LNCaP clone FGC (cell line): ENCODE measurements around the gene RIN3.

ENCODE experiments used
- DNase-seq: peaks from one replicate; pipeline ENCODE4 v3.0.0-alpha.2; 2011; ENCODE audit warnings: low read depth
- H3K4me3 ChIP-seq: 2 replicates; pipeline ENCODE4 v1.5.1; 2011; ENCODE audit warnings: mild to moderate bottlenecking, low read depth, low read length, control low read depth
- TF ChIP-seq, protein P1 (sequence below): IDR thresholded peaks from 2 replicates; pipeline ENCODE4 v1.5.1; 2012; ENCODE audit warnings: mild to moderate bottlenecking; ENCODE audit not compliant: control insufficient read depth, insufficient read depth; ENCODE audit errors: extremely low read depth

Gene RIN3

DNA sequence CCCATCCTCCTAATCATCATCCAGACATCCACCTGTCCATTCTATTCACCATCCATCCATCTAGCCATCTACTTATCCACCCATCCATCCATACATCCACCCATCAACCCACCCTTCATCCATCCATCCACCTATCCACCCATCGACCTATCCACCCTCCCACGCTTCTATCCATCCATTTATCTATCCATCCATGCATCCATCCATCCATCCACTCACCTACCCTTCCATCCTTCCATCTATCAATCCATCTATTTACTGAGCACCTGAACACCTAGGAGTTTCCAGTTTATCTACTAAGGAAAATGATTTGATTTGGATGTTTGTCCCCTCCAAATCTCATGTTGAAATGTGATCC is 7.5 kb downstream of the RIN3 start:
- no peak for DNase-seq
- no peak overlapping the region for H3K4me3 ChIP-seq
- TF ChIP-seq, protein P1, sequence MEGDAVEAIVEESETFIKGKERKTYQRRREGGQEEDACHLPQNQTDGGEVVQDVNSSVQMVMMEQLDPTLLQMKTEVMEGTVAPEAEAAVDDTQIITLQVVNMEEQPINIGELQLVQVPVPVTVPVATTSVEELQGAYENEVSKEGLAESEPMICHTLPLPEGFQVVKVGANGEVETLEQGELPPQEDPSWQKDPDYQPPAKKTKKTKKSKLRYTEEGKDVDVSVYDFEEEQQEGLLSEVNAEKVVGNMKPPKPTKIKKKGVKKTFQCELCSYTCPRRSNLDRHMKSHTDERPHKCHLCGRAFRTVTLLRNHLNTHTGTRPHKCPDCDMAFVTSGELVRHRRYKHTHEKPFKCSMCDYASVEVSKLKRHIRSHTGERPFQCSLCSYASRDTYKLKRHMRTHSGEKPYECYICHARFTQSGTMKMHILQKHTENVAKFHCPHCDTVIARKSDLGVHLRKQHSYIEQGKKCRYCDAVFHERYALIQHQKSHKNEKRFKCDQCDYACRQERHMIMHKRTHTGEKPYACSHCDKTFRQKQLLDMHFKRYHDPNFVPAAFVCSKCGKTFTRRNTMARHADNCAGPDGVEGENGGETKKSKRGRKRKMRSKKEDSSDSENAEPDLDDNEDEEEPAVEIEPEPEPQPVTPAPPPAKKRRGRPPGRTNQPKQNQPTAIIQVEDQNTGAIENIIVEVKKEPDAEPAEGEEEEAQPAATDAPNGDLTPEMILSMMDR, result no peak

DNA sequence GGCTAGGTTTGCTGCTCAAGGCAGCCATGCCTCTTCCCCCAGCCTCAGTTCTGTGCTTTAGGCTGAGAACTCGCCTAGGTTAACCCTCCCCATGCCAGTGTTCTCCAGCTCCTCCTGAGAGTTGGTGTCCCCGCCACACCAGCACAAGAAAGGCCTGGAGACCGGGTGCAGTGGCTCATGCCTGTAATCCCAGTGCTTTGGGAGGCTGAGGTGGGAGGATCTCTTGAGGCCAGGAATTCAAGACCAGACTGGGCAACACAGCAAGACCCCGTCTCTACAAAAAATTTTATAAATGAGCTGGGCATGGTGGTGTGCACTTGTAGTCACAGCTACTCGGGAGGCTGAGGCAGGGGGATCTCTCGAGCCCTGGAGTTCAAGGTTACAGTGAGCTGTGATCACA is 10.2 kb downstream of the RIN3 start:
- TF ChIP-seq, protein P1, result no peak

DNA sequence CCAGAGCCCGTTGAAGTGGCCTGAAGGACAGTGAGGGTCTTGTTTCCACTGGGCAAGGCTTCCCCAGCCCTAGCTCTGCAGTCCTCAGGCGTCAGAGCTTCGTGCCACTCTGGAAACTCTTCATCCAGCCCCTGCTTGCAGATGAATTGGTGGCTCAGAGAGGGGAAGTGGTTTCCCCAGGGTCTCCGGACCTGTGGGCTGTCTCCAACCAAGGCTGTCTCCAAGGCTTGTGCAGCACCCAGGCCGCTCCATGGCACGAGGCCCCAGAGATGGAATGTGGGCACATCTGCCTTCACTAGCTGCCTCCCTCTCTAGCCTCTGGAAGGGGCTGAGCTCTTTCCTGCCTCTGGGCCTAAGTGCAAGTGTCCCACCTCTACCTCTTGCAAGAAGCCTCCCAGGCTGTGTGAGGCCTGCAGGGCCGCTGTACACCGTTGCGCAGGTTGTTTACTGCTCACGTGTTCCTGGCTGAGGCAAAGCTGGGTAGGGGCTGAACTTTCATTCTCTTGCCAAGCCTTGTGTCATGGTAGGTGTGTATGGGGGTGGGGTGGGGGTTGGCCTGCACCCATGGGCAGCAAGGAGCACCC is 11.1 kb downstream of the RIN3 start:
- no peak overlapping the region for H3K4me3 ChIP-seq
- no peak for DNase-seq
- TF ChIP-seq, protein P1, result no peak

More for the DNA sequence above, 10.2 kb downstream of the RIN3 start:
- no peak for DNase-seq
- no peak overlapping the region for H3K4me3 ChIP-seq

DNA sequence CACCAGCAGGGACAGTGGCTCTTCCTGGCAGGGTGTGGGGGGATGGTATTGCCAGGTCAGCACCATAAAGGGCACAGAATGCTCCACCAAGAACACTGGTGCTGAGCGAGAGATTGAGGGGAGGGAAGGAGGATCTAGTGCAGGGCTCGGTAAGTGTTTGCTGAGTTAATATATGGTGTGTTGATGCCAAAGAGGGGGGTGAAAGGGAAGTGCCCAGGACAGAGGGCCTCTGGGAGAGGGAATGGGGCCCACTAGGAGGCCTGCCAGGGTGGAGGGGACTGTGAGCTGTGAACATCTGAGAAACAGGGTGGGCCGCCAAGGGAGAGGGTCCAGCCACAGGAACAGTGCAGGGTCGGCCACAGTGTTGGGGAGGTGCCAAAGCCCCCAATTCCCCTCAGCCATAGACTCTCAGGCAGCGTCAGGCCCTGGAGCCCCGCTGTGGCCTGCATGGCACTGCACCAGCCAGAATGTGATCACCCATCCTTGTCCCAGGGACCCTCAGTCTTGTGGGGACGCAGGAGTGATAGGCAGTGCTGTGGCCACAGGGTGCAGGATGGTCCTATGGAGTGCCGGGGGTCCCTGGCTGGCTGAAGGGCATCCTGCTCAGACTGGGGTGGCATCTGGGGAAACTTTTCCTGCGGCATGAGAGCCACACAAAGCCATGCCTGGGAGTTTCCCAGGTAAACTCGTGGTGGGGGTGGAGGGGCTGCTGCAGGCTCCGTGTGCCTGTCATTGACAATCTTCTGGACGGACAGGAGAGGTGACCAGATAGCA is 11.9 kb downstream of the RIN3 start:
- TF ChIP-seq, protein P1, result no peak
- H3K4me3 ChIP-seq, result no peak overlapping the region
- DNase-seq, result no peak

DNA sequence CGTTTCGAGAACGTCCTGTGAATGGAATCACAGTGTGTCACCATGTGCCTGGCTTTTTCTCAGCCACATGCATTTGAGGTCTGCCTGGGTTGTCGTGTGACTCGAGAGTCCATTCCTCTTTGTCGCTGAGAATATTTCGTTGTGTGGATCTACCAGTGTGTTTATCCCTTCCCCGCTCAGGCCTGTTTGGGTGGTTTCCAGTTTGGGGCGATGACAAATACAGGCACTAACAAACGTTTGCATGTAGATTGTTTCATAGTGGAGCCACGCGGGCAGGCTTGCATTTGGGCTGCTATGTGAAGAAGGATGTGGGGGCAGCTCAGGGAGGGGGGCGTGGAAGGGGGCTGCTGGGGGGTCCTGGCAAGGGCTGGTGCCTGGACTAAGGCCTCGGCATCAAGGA is 14.1 kb downstream of the RIN3 start:
- TF ChIP-seq, protein P1, result no peak
- H3K4me3 ChIP-seq, result no peak overlapping the region
- DNase-seq, result no peak

DNA sequence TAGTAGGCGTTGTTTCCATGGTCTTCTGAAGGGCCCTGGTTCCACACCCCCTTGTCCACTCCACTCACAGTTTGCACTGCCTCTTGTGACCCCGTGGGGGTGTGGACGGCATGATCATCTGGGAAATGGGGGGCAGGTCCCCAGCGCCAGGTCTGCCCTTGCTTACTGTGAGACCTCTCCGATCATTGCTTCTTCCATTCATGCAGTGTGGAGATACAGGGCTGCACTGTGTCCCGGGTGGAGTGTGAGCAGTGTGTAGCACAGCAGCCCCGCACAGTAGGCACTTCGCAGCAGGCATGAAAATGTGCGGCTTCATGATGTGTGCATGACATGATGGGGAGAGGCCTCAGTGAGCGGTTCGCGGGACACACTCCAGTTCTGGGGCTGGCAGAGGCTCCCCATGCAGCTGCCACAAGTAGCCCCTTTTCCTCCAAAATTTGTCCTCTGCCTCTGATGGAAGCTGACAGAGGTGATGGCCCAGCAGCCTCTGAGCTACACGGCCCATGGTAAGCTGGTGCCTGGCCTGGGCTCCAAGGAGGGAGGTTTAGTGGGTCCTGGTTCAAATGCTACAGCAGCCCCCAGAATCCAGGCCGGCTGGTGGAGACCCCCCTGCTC is 15.0 kb downstream of the RIN3 start:
- DNase-seq, result no peak
- TF ChIP-seq, protein P1, result no peak

More for the DNA sequence above, 15.0 kb downstream of the RIN3 start:
- H3K4me3 ChIP-seq, result no peak overlapping the region
